Gastroesophageal sphincter (tissue), 3 donors: ENCODE data around the gene VTI1A.

Source experiments
- CTCF ChIP-seq, 4 experiments: fragments of 200-600 bp in 2 of 4; fragments of 450-650 bp in 2 of 4; sonication (generic) in 1 of 4; IDR thresholded peaks; one replicate each; pipeline ENCODE4 v1.5.1; 2017 to 2019; ENCODE audit warnings: antibody characterized with exemption in 4 of 4, mild to moderate bottlenecking in 2 of 4, moderate library complexity in 2 of 4
- EP300 ChIP-seq: sonication (generic); formaldehyde crosslinking; IDR thresholded peaks from one replicate; pipeline ENCODE4 v1.6.1; 2017; ENCODE audit warnings: antibody characterized with exemption, mild to moderate bottlenecking
- POLR2A ChIP-seq, 2 donors: fragments of 450-650 bp; IDR thresholded peaks; one replicate each; pipeline ENCODE4 v1.6.1; 2017; ENCODE audit warnings: antibody characterized with exemption in 2 of 2, mild to moderate bottlenecking in 2 of 2, moderate library complexity in 1 of 2
- POLR2AphosphoS5 ChIP-seq: sonication (generic); formaldehyde crosslinking; IDR thresholded peaks from one replicate; pipeline ENCODE4 v1.6.1; 2017; ENCODE audit warnings: antibody characterized with exemption

GRCh38 chr10:112588225-112588990 is 141.4 kb downstream of the VTI1A start:
- TF ChIP-seq POLR2AphosphoS5 (no peak), CTCF (IDR thresholded peaks at IDR 0.05) (no peak), POLR2A (IDR thresholded peaks at IDR 0.05) (no peak), EP300 (no peak)
